Memory B cell (primary cell): ENCODE data around the gene CLK2.

Source experiments
- ATAC-seq: fragments of 150-1000 bp; cut with Tn5 transposase; 2 replicates; pipeline ENCODE4 v1.10.0; 2021; ENCODE audit warnings: low read depth, mild to moderate bottlenecking, moderate library complexity
- DNase-seq, 2 donors: peaks; one replicate each; pipeline ENCODE4 v3.0.0; 2022; ENCODE audit warnings: low spot score in 2 of 2
- H3K27ac Mint-ChIP-seq: one replicate; pipeline ENCODE4 v1.8.0; 2022; ENCODE audit warnings: mild to moderate bottlenecking, moderate library complexity, mixed read lengths
- H3K27me3 Mint-ChIP-seq: one replicate; pipeline ENCODE4 v1.8.0; 2022; ENCODE audit warnings: mixed read lengths
- H3K36me3 Mint-ChIP-seq: one replicate; pipeline ENCODE4 v1.8.0; 2022; ENCODE audit warnings: mild to moderate bottlenecking, mixed read lengths
- H3K4me1 Mint-ChIP-seq: one replicate; pipeline ENCODE4 v1.8.0; 2022; ENCODE audit warnings: mixed read lengths
- H3K4me3 Mint-ChIP-seq: one replicate; pipeline ENCODE4 v1.8.0; 2022; ENCODE audit warnings: mild to moderate bottlenecking, moderate library complexity, mixed read lengths
- H3K9me3 Mint-ChIP-seq: one replicate; pipeline ENCODE4 v1.8.0; 2022; ENCODE audit warnings: mixed read lengths

Gene CLK2

GRCh38 chr1:155286544-155286943 lies 13.2 kb upstream of the CLK2 start:
- H3K4me3 Mint-ChIP-seq = no peak overlapping the region
- no peaks in the 10 kb centered on the region for H3K4me1 Mint-ChIP-seq
- no peaks in the 10 kb centered on the region for H3K9me3 Mint-ChIP-seq
- ATAC-seq (no peak), DNase-seq (no peak)
- H3K36me3 Mint-ChIP-seq = peaks cover 4% of the 10 kb centered on the region
- peaks cover 4% of the 10 kb centered on the region for H3K27me3 Mint-ChIP-seq
- no peak overlapping the region for H3K27ac Mint-ChIP-seq

- H3K36me3 Mint-ChIP-seq = peaks cover 4% of the 10 kb centered on the region
- DNase-seq (no peak), ATAC-seq (no peak)
- no peaks in the 10 kb centered on the region for H3K9me3 Mint-ChIP-seq
- no peak overlapping the region for H3K4me3 Mint-ChIP-seq
- H3K27ac Mint-ChIP-seq = no peak overlapping the region
- H3K4me1 Mint-ChIP-seq = no peaks in the 10 kb centered on the region
- peaks cover 4% of the 10 kb centered on the region for H3K27me3 Mint-ChIP-seq
Measured at GRCh38 chr1:155285631-155286044, 12.3 kb upstream of the CLK2 start.

- no peaks in the 10 kb centered on the region for H3K4me1 Mint-ChIP-seq
- no peak for ATAC-seq
- no peak overlapping the region for H3K4me3 Mint-ChIP-seq
- H3K9me3 Mint-ChIP-seq = no peaks in the 10 kb centered on the region
- no peak overlapping the region for H3K27ac Mint-ChIP-seq
- H3K36me3 Mint-ChIP-seq = peaks cover 4% of the 10 kb centered on the region
- no peaks in the 10 kb centered on the region for H3K27me3 Mint-ChIP-seq
- no peak for DNase-seq
Measured at GRCh38 chr1:155285063-155285462, 11.8 kb upstream of the CLK2 start.

GRCh38 chr1:155284476-155284875 lies 11.2 kb upstream of the CLK2 start:
- ATAC-seq (no peak), DNase-seq (no peak)
- Mint-ChIP-seq H3K4me3 (no peak overlapping the region), H3K9me3 (no peaks in the 10 kb centered on the region), H3K36me3 (peaks cover 4% of the 10 kb centered on the region), H3K27me3 (no peaks in the 10 kb centered on the region), H3K27ac (no peak overlapping the region), H3K4me1 (no peaks in the 10 kb centered on the region)

GRCh38 chr1:155282488-155283091 lies 9.3 kb upstream of the CLK2 start:
- H3K4me1 Mint-ChIP-seq = peaks cover 6% of the 10 kb centered on the region
- H3K4me3 Mint-ChIP-seq = no peak overlapping the region
- no peaks in the 10 kb centered on the region for H3K27me3 Mint-ChIP-seq
- DNase-seq (no peak), ATAC-seq (no peak)
- peaks cover 3% of the 10 kb centered on the region for H3K36me3 Mint-ChIP-seq
- H3K9me3 Mint-ChIP-seq = no peaks in the 10 kb centered on the region
- no peak overlapping the region for H3K27ac Mint-ChIP-seq

- Mint-ChIP-seq H3K4me3 (no peak overlapping the region), H3K27ac (no peak overlapping the region), H3K36me3 (no peaks in the 10 kb centered on the region)
Measured at GRCh38 chr1:155279268-155279667, 6.0 kb upstream of the CLK2 start.

GRCh38 chr1:155278689-155279160 lies 5.4 kb upstream of the CLK2 start:
- no peak for ATAC-seq
- Mint-ChIP-seq H3K4me3 (peak overlapping the region; percentile 87), H3K36me3 (no peaks in the 10 kb centered on the region), H3K4me1 (peaks cover 21% of the 10 kb centered on the region), H3K27me3 (no peaks in the 10 kb centered on the region), H3K9me3 (no peaks in the 10 kb centered on the region), H3K27ac (peak overlapping the region; percentile 39)
- DNase-seq = no peak

More at GRCh38 chr1:155279268-155279667, 6.0 kb upstream of the CLK2 start:
- DNase-seq (no peak), ATAC-seq (no peak)
- Mint-ChIP-seq H3K27me3 (no peaks in the 10 kb centered on the region), H3K9me3 (no peaks in the 10 kb centered on the region), H3K4me1 (peaks cover 19% of the 10 kb centered on the region)

- peak; percentile 54 for ATAC-seq
- H3K4me1 Mint-ChIP-seq = peaks cover 26% of the 10 kb centered on the region
- H3K9me3 Mint-ChIP-seq = no peaks in the 10 kb centered on the region
- H3K27ac Mint-ChIP-seq = peak overlapping the region; percentile 39
- no peaks in the 10 kb centered on the region for H3K27me3 Mint-ChIP-seq
- H3K36me3 Mint-ChIP-seq = peaks cover 2% of the 10 kb centered on the region
- DNase-seq = peak; percentile 57 to 69
- H3K4me3 Mint-ChIP-seq = peak overlapping the region; percentile 87
Measured at GRCh38 chr1:155277902-155278688, 4.8 kb upstream of the CLK2 start.

GRCh38 chr1:155277070-155277901 lies 4.0 kb upstream of the CLK2 start, which contains the start of gene HCN3:
Gene HCN3, plus strand, starts transcription at chr1:155277463. Its CDS starts 128 bp downstream, at chr1:155277591.
- no peak within 1 kb of the TSS for H3K27ac Mint-ChIP-seq
- ATAC-seq = peak; percentile 53
- peak within 1 kb of the TSS; percentile 87 for H3K4me3 Mint-ChIP-seq
- peaks cover 32% of the 10 kb centered on the region for H3K4me1 Mint-ChIP-seq
- no peaks in the 10 kb centered on the region for H3K27me3 Mint-ChIP-seq
- H3K36me3 Mint-ChIP-seq = peaks cover 5% of the 10 kb centered on the region
- no peaks in the 10 kb centered on the region for H3K9me3 Mint-ChIP-seq
- DNase-seq = peak; percentile 85

- Mint-ChIP-seq H3K27me3 (no peaks in the 10 kb centered on the region), H3K27ac (peak overlapping the region; percentile 93), H3K4me1 (peaks cover 35% of the 10 kb centered on the region), H3K9me3 (no peaks in the 10 kb centered on the region), H3K4me3 (peak overlapping the region; percentile 92), H3K36me3 (peaks cover 16% of the 10 kb centered on the region)
- no peak for DNase-seq
- ATAC-seq = peak; percentile 22
Measured at GRCh38 chr1:155272466-155273342, 600 bp downstream of the CLK2 start.

GRCh38 chr1:155269381-155269780 lies 3.9 kb downstream of the CLK2 start:
- ATAC-seq (no peak), DNase-seq (no peak)
- H3K36me3 Mint-ChIP-seq = peaks cover 25% of the 10 kb centered on the region
- no peaks in the 10 kb centered on the region for H3K9me3 Mint-ChIP-seq
- H3K27ac Mint-ChIP-seq = no peak overlapping the region
- H3K4me3 Mint-ChIP-seq = no peak overlapping the region
- no peaks in the 10 kb centered on the region for H3K27me3 Mint-ChIP-seq
- peaks cover 22% of the 10 kb centered on the region for H3K4me1 Mint-ChIP-seq

GRCh38 chr1:155268630-155269029 lies 4.7 kb downstream of the CLK2 start:
- Mint-ChIP-seq H3K27ac (no peak overlapping the region), H3K4me3 (no peak overlapping the region), H3K27me3 (no peaks in the 10 kb centered on the region), H3K9me3 (no peaks in the 10 kb centered on the region), H3K4me1 (peaks cover 19% of the 10 kb centered on the region), H3K36me3 (peaks cover 30% of the 10 kb centered on the region)
- ATAC-seq = no peak
- DNase-seq = no peak

- Mint-ChIP-seq H3K4me3 (no peak overlapping the region), H3K36me3 (peaks cover 25% of the 10 kb centered on the region), H3K4me1 (peaks cover 10% of the 10 kb centered on the region), H3K9me3 (no peaks in the 10 kb centered on the region), H3K27me3 (no peaks in the 10 kb centered on the region), H3K27ac (no peak overlapping the region)
- DNase-seq = no peak
- no peak for ATAC-seq
Measured at GRCh38 chr1:155267373-155267772, 5.9 kb downstream of the CLK2 start.
